Sigmoid colon (tissue), 7 donors: ENCODE data around the gene DUOX2. TPM values are rescaled to one million over a fixed set of nuclear protein-coding genes. Genes with fewer than 3 reads are reported as not detected.
"Not testable (repeated sequence)": the region's sequence is repeated elsewhere in the genome, so short reads cannot be mapped to it uniquely, and the experiment has no call there.

Experiments used
- DNase-seq: peaks from one replicate; pipeline ENCODE4 v3.0.0-alpha.2; 2019
- H3K27ac ChIP-seq, 4 donors: fragments of 200-600 bp; sonication (generic); one replicate each; pipeline ENCODE4 v1.5.1; 2016 to 2019; ENCODE audit warnings: mild to moderate bottlenecking in 1 of 4
- H3K27me3 ChIP-seq, 3 donors: fragments of 200-600 bp; sonication (generic); one replicate each; pipeline ENCODE4 v1.5.1; 2019; ENCODE audit warnings: mild to moderate bottlenecking in 1 of 3
- H3K36me3 ChIP-seq, 4 donors: fragments of 200-600 bp; sonication (generic); one replicate each; pipeline ENCODE4 v1.5.1; 2016 to 2019
- H3K4me1 ChIP-seq, 4 donors: fragments of 200-600 bp; sonication (generic); one replicate each; pipeline ENCODE4 v1.5.1; 2017 to 2019
- H3K4me3 ChIP-seq, 4 donors: fragments of 200-600 bp; sonication (generic); one replicate each; pipeline ENCODE4 v1.5.1; 2017 to 2019; ENCODE audit warnings: mild to moderate bottlenecking in 2 of 4, moderate library complexity in 1 of 4
- H3K9me3 ChIP-seq, 4 donors: fragments of 200-600 bp in 3 of 4; sonication (generic) in 3 of 4; one replicate each; pipeline versions ENCODE4 v1.5.1 to v1.6.1; 2013 to 2019
- EP300 ChIP-seq, 4 donors: sonication (generic); formaldehyde crosslinking; IDR thresholded peaks; one replicate each; pipeline ENCODE4 v1.6.1; 2017; ENCODE audit warnings: antibody characterized with exemption in 4 of 4
- POLR2A ChIP-seq, 2 donors: fragments of 450-650 bp; IDR thresholded peaks; one replicate each; pipeline ENCODE4 v1.6.1; 2016; ENCODE audit warnings: antibody characterized with exemption in 2 of 2, mild to moderate bottlenecking in 2 of 2, moderate library complexity in 2 of 2
- POLR2AphosphoS5 ChIP-seq, 4 donors: sonication (generic); formaldehyde crosslinking; IDR thresholded peaks; one replicate each; pipeline ENCODE4 v1.6.1; 2017; ENCODE audit warnings: antibody characterized with exemption in 4 of 4
- WGBS, 2 donors: extraction: QIAGEN DNeasy Blood & Tissue Kit; methylation state at CpG; one replicate each; pipeline ENCODE4 v1.1.7; 2013; 5-methylcytosine and 5-hydroxymethylcytosine counted together
- intact Hi-C: fragments of 100-400 bp; cut with DNase I; formaldehyde crosslinking; loops from one replicate; pipeline ENCODE4 v1.15.1; 2023
- polyA plus RNA-seq, 3 donors: library from polyadenylated mRNA; stranded (reverse); fragments of 200-250 nt; gene quantifications; one replicate each; pipeline ENCODE4 v1.2.3, GENCODE V29; 2013
- total RNA-seq, 4 donors: library from RNA; depleted of rRNA; stranded (reverse); fragments of >200 nt; gene quantifications; one replicate each; pipeline ENCODE4 v1.1.0, GENCODE V29; 2016
- TF ChIP-seq, protein P1 (sequence below), 4 experiments: fragments of 450-650 bp in 3 of 4; fragments of 200-600 bp in 1 of 4; IDR thresholded peaks; one replicate each; pipeline ENCODE4 v1.5.1; 2016 to 2019; ENCODE audit warnings: antibody characterized with exemption in 4 of 4, mild to moderate bottlenecking in 3 of 4, moderate library complexity in 2 of 4
- donor health status: healthy with polysubstance abuse.
- donor health status: Bipolar disorder and iron deficiency.
- donor health status: healthy.

Gene DUOX2
- total and polyA plus RNA-seq, 7 donors: 0.14 to 125 (median 0.71) TPM

DNA sequence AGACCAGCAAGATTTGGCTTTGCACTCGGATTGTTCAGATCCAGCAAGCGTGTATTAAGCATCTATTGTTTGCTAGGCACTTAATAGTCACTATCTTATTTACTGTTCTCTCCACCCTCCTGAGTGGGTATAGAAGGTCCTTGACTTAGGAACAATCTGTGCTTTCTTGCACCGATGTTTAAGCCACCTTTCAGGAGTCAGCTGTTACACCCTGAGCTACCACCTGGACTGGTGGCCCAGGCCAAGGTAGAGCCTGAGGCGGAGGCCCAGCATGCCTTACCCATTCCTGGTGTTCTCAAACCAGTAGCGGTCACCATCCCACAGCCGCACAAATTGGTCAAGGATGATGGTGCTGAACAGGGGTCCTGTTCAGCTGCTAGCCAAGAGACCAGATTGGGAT, 25.8 kb upstream of the DUOX2 start:
- DNase-seq: no peak
- Histone ChIP-seq H3K27me3 (peaks cover 7 to 48% (median 16%) of the 10 kb centered on the region in 3 donors), H3K4me1 (peaks cover 0 to 7% (median 6%) of the 10 kb centered on the region in 4 donors), H3K4me3 (no peak overlapping the region), H3K9me3 (no peaks in the 10 kb centered on the region), H3K36me3 (no peaks in the 10 kb centered on the region), H3K27ac (no peak overlapping the region)
- intact Hi-C loops: no loop called here
- 94 to 95% methylated on average over 6 of the region's 6 CpGs for WGBS, 2 donors
- TF ChIP-seq EP300 (IDR thresholded peaks at IDR 0.05) (no peak), POLR2A (IDR thresholded peaks at IDR 0.05) (no peak), POLR2AphosphoS5 (IDR thresholded peaks at IDR 0.05) (no peak)
- TF ChIP-seq, protein P1, sequence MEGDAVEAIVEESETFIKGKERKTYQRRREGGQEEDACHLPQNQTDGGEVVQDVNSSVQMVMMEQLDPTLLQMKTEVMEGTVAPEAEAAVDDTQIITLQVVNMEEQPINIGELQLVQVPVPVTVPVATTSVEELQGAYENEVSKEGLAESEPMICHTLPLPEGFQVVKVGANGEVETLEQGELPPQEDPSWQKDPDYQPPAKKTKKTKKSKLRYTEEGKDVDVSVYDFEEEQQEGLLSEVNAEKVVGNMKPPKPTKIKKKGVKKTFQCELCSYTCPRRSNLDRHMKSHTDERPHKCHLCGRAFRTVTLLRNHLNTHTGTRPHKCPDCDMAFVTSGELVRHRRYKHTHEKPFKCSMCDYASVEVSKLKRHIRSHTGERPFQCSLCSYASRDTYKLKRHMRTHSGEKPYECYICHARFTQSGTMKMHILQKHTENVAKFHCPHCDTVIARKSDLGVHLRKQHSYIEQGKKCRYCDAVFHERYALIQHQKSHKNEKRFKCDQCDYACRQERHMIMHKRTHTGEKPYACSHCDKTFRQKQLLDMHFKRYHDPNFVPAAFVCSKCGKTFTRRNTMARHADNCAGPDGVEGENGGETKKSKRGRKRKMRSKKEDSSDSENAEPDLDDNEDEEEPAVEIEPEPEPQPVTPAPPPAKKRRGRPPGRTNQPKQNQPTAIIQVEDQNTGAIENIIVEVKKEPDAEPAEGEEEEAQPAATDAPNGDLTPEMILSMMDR (IDR thresholded peaks at IDR 0.05): no peak

DNA sequence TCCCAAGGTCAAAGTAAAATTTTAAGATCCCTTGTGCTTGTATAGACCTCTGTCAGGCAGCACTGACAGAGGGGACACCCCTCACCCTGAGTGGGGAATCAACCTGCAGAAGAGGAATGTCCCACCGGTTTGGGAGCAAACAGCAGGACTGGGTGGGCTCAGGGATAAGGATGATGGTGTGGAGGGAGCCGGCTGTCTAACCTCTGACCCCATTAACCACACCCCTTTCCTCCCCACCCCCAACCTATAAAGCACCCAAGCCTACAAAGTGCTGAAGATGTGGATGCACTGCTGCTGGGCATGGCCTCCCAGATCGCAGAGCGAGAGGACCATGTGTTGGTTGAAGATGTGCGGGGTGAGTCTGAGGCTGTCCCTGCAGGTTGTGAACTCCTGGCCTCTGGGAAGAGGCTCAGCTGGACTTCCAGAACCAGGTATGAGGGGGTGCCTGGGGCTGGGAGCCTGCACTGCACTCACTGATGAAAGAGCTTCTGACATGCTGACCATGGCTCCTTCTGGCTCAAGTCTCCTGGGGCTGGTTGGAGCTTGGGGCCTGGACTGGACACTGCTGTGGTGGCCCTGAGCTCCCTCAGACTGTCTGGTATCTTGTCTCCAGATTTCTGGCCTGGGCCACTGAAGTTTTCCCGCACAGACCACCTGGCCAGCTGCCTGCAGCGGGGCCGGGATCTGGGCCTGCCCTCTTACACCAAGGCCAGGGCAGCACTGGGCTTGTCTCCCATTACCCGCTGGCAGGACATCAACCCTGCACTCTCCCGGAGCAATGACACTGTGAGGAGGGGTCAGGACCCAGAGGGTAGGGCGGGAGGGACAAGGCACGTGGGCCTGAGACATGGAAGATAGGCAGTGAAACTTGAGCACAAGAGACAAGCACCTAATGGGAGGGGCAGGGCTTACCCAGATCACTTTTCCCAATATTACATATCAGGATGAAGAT, 25.1 kb upstream of the DUOX2 start:
- Histone ChIP-seq H3K27ac (no peak overlapping the region), H3K4me3 (no peak overlapping the region), H3K4me1 (peaks cover 0 to 8% (median 6%) of the 10 kb centered on the region in 4 donors), H3K27me3 (peaks cover 13 to 55% (median 22%) of the 10 kb centered on the region in 3 donors), H3K9me3 (no peaks in the 10 kb centered on the region), H3K36me3 (no peaks in the 10 kb centered on the region)
- TF ChIP-seq, protein P1 (IDR thresholded peaks at IDR 0.05): no peak
- no peak for TF ChIP-seq POLR2AphosphoS5 (IDR thresholded peaks at IDR 0.05)
- TF ChIP-seq EP300 (IDR thresholded peaks at IDR 0.05): no peak
- TF ChIP-seq POLR2A (IDR thresholded peaks at IDR 0.05): no peak
- intact Hi-C loops: no loop called here
- DNase-seq: no peak
- 81 to 85% methylated on average over 12 of the region's 12 CpGs for WGBS, 2 donors

DNA sequence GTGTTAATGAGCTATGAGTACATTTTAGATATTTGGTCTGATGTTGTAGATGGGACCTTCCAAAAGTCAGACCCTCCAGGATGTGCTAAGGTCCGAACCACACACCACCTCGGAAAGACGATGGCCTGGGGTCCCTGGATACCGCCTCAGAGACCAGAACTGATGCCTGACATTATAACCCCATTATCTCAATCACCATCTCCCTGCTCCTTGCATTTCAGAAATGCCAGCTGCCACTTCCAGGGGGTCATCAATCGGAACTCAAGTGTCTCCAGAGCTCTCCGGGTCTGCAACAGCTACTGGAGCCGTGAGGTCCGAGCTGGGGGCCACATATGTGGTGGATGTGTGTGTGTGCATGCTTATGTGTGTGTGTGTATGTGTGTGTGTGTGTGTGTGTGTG, 23.7 kb upstream of the DUOX2 start:
- Histone ChIP-seq H3K9me3 (no peaks in the 10 kb centered on the region), H3K27ac (no peak overlapping the region), H3K27me3 (peaks cover 13 to 69% (median 26%) of the 10 kb centered on the region in 3 donors), H3K4me3 (no peak overlapping the region), H3K36me3 (no peaks in the 10 kb centered on the region), H3K4me1 (peaks cover 0 to 8% (median 6%) of the 10 kb centered on the region in 4 donors)
- intact Hi-C loops: no loop called here
- 79 to 91% methylated on average over 8 of the region's 8 CpGs for WGBS, 2 donors
- no peak for TF ChIP-seq POLR2AphosphoS5 (IDR thresholded peaks at IDR 0.05)
- no peak for DNase-seq

DNA sequence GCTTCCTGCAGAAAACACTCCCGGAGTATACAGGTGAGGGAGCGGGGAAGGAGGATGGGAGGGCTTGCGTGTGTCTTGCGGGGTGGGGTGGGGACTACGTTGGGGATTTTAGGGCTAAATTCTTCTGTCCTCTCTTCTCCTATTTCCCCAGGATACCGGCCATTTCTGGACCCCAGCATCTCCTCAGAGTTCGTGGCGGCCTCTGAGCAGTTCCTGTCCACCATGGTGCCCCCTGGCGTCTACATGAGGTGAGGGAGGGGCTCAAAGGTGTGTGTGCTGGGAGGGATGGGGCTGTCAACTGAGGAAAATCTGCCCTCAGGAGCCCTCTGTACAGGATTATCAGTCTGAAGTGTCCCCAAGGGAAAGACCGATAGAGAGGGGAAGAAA, 22.4 kb upstream of the DUOX2 start:
- H3K27me3 ChIP-seq: peaks cover 13 to 67% (median 26%) of the 10 kb centered on the region in 3 donors
- intact Hi-C loops: no loop called here

DNA sequence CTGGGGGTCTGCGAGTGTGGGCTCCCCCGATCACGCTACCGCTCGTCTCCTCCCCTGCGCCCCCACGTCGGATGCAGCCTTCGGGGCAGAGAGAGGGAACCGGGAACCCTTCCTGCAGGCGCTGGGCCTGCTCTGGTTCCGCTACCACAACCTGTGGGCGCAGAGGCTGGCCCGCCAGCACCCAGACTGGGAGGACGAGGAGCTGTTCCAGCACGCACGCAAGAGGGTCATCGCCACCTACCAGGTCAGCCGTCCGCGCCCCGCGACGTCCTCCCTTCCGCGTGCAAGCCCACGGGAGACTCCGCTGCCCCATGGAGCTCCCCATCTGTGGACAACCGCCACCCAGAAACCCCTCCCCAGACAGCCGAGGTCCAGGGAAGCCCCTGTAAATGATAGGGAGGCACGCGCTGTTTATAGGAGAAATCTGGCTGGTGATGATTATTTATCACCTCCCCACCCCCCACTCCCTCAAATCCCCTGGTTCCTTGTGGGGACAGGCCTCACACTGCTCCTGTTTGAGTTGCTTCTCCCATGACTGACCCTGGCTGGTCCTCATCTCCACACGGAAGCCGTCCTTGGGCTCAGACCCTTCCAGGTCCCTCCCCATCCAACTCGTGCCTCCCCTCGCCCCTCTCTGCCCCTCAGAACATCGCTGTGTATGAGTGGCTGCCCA, 21.9 kb upstream of the DUOX2 start:
- H3K9me3 ChIP-seq, H3K4me3 ChIP-seq, H3K27ac ChIP-seq, intact Hi-C loops, H3K4me1 ChIP-seq, DNase-seq, H3K36me3 ChIP-seq: not testable (repeated sequence)
- H3K27me3 ChIP-seq: peaks cover 13 to 67% (median 26%) of the 10 kb centered on the region in 3 donors
- WGBS, 2 donors: 17 to 18% methylated on average over 11 of the region's 37 CpGs

More for the DNA sequence above, 22.4 kb upstream of the DUOX2 start:
- H3K36me3 ChIP-seq: no peaks in the 10 kb centered on the region
- TF ChIP-seq EP300 (IDR thresholded peaks at IDR 0.05) (no peak), POLR2A (IDR thresholded peaks at IDR 0.05) (no peak), POLR2AphosphoS5 (IDR thresholded peaks at IDR 0.05) (no peak)
- TF ChIP-seq, protein P1 (IDR thresholded peaks at IDR 0.05): no peak
- H3K4me3 ChIP-seq: no peak overlapping the region
- no peak for DNase-seq
- H3K27ac ChIP-seq: no peak overlapping the region
- WGBS, 2 donors: 19 to 20% methylated on average over 10 of the region's 10 CpGs
- no peaks in the 10 kb centered on the region for H3K9me3 ChIP-seq
- peaks cover 0 to 8% (median 6%) of the 10 kb centered on the region in 4 donors for H3K4me1 ChIP-seq
